ENCODE data around the gene MAN2A1.

Gene MAN2A1

DNA sequence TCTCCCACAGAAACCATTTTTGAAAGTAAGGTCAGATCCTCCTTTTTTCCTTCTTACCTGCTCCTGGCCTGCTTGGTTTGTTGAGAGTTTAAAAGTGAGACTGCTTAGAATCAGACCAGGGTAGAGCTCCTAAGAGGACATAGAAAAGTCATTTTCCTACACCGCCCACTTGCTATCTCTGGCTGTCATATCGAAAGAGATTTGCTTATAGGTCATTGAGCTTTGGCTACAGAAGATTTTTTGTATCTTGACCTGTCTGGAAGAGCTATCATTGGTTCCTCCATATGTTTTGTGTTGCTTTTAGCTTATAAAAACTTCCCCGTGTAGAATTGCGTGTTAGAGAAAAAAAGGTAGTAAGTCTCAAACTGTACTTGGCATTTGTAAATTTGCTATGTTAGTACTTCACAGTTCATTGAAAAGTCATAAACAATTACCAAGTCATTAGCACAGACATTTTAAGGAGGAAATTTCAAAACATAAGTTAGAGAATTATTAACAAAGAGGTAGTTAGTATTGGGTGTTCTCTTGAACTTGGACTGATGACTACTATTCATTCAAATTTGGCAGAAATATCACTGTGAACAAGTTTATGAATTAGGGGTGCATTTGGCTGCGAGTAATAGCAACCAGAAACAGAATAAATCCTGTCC, 96.6 kb downstream of the MAN2A1 start:
- no peak for TF ChIP-seq EGR1 (IDR thresholded peaks at IDR 0.05)
- TF ChIP-seq, protein P1, sequence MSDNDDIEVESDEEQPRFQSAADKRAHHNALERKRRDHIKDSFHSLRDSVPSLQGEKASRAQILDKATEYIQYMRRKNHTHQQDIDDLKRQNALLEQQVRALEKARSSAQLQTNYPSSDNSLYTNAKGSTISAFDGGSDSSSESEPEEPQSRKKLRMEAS (IDR thresholded peaks at IDR 0.05): no peak
- TF ChIP-seq, protein P2, sequence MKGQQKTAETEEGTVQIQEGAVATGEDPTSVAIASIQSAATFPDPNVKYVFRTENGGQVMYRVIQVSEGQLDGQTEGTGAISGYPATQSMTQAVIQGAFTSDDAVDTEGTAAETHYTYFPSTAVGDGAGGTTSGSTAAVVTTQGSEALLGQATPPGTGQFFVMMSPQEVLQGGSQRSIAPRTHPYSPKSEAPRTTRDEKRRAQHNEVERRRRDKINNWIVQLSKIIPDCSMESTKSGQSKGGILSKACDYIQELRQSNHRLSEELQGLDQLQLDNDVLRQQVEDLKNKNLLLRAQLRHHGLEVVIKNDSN (IDR thresholded peaks at IDR 0.05): no peak
- TF ChIP-seq ZBTB7A (IDR thresholded peaks at IDR 0.05; ENCODE audit: low read depth): no peak
- TF ChIP-seq TEAD4 (IDR thresholded peaks at IDR 0.05): no peak
- TF ChIP-seq, protein P3, sequence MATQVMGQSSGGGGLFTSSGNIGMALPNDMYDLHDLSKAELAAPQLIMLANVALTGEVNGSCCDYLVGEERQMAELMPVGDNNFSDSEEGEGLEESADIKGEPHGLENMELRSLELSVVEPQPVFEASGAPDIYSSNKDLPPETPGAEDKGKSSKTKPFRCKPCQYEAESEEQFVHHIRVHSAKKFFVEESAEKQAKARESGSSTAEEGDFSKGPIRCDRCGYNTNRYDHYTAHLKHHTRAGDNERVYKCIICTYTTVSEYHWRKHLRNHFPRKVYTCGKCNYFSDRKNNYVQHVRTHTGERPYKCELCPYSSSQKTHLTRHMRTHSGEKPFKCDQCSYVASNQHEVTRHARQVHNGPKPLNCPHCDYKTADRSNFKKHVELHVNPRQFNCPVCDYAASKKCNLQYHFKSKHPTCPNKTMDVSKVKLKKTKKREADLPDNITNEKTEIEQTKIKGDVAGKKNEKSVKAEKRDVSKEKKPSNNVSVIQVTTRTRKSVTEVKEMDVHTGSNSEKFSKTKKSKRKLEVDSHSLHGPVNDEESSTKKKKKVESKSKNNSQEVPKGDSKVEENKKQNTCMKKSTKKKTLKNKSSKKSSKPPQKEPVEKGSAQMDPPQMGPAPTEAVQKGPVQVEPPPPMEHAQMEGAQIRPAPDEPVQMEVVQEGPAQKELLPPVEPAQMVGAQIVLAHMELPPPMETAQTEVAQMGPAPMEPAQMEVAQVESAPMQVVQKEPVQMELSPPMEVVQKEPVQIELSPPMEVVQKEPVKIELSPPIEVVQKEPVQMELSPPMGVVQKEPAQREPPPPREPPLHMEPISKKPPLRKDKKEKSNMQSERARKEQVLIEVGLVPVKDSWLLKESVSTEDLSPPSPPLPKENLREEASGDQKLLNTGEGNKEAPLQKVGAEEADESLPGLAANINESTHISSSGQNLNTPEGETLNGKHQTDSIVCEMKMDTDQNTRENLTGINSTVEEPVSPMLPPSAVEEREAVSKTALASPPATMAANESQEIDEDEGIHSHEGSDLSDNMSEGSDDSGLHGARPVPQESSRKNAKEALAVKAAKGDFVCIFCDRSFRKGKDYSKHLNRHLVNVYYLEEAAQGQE (IDR thresholded peaks at IDR 0.05; ENCODE audit: low read depth): no peak
- no peak for TF ChIP-seq FOXM1 (IDR thresholded peaks at IDR 0.05; ENCODE audit: borderline replicate concordance, low read depth)
- TF ChIP-seq TAF1 (IDR thresholded peaks at IDR 0.05; ENCODE audit: low read depth): no peak

DNA sequence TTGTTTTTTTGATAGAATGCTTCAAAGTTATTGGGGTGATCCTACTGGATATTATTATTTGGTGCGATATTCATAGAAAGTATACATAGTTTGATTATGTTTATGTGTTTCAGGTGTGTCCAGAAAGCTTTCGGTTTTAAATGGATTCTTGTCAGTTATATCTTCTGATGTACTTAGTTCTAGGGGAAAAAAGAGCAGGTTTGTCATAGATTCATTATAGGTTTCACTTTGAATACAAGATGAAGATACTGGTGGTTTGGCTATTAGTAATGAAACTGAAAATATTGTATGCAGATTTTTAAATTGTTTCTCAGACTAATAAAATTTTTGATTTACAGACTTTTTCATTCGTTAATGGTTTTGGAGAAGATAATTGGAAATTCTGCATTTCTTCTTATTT, 98.9 kb downstream of the MAN2A1 start:
- no peak for TF ChIP-seq EGR1 (IDR thresholded peaks at IDR 0.05)
- no peak for TF ChIP-seq TEAD4 (IDR thresholded peaks at IDR 0.05)
- TF ChIP-seq TAF1 (IDR thresholded peaks at IDR 0.05; ENCODE audit: low read depth): no peak

DNA sequence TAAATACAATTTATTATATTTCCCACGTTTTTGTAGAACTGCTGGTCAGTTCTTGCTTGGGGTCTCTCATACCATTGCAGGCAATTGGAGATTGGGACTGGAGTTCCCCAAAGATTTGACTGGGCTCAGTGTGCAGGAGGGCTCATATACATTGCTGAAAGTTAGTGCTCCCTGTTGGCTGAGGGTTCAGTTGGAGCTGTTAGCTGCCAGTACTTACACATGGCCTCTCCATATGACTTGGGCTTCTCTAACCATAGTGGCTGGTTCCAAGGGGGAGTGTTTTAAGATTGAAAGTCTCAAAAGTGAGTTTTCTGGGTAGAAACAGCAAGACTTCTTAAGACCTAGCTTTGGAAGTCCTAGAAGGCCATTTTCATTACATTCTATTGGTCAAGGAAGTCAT, 102.9 kb downstream of the MAN2A1 start:
- no peak for TF ChIP-seq FOXM1 (IDR thresholded peaks at IDR 0.05; ENCODE audit: borderline replicate concordance, low read depth)

DNA sequence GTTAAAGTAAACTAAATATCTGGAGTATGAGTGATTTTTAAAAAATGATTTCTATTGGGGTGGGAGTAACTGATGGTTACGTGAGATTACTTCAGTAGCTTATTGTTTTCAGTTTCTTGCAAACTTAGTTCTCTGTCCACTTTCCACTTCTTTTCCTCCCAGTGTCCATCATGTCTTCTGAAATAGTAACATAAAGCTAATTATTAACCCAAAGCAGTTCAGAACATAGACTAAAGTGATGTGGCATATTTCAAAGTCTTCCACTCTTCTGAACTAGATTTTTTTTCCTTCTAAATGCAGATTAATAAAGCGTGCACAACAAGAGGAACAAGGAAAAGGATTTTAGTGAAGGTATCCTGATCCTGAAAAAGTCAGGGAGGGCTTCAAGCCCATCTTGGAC, 114.1 kb downstream of the MAN2A1 start:
- TF ChIP-seq TEAD4 (IDR thresholded peaks at IDR 0.05) (no peak), RAD21 (IDR thresholded peaks at IDR 0.05; ENCODE audit: low read depth) (no peak), TCF12 (IDR thresholded peaks at IDR 0.05; ENCODE audit: low read depth) (no peak), FOXM1 (IDR thresholded peaks at IDR 0.05; ENCODE audit: borderline replicate concordance, low read depth) (no peak), YY1 (IDR thresholded peaks at IDR 0.05; ENCODE audit: low read depth) (no peak), EP300 (IDR thresholded peaks at IDR 0.05; ENCODE audit: borderline replicate concordance) (no peak), ZBTB7A (IDR thresholded peaks at IDR 0.05; ENCODE audit: low read depth) (no peak), CEBPB (IDR thresholded peaks at IDR 0.05) (no peak), CREB1 (IDR thresholded peaks at IDR 0.05; ENCODE audit: low read depth) (no peak)
- TF ChIP-seq, protein P2 (IDR thresholded peaks at IDR 0.05): no peak
- TF ChIP-seq, protein P3 (IDR thresholded peaks at IDR 0.05; ENCODE audit: low read depth): no peak

DNA sequence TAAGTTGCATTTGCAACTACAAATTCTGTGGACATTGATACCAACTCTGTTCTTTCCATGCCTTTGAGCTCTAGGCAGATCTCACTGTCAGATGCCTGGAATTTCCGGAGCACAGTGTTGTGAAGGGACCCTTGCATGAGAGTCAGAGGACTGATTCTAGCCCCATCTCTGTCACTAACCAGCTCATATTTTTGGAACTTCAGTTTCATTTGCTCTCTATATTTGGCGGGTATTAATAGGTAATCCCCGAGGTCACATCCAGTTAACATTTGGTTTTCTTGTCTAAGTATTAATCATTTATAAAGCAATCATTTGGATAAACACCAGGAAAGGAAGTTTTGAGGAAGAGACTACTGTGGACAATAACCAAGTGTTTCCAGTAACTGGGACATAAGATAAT, 115.7 kb downstream of the MAN2A1 start:
- TF ChIP-seq RAD21 (IDR thresholded peaks at IDR 0.05; ENCODE audit: low read depth) (no peak), TAF1 (IDR thresholded peaks at IDR 0.05; ENCODE audit: low read depth) (no peak), TEAD4 (IDR thresholded peaks at IDR 0.05) (no peak), CEBPB (IDR thresholded peaks at IDR 0.05) (no peak), TCF12 (IDR thresholded peaks at IDR 0.05; ENCODE audit: low read depth) (no peak), ZBTB7A (IDR thresholded peaks at IDR 0.05; ENCODE audit: low read depth) (no peak), FOXM1 (IDR thresholded peaks at IDR 0.05; ENCODE audit: borderline replicate concordance, low read depth) (no peak), CREB1 (IDR thresholded peaks at IDR 0.05; ENCODE audit: low read depth) (no peak), EP300 (IDR thresholded peaks at IDR 0.05; ENCODE audit: borderline replicate concordance) (no peak), EGR1 (IDR thresholded peaks at IDR 0.05) (no peak), NFIC (IDR thresholded peaks at IDR 0.05) (no peak), YY1 (IDR thresholded peaks at IDR 0.05; ENCODE audit: low read depth) (no peak)
- TF ChIP-seq, protein P2 (IDR thresholded peaks at IDR 0.05): no peak
- TF ChIP-seq, protein P1 (IDR thresholded peaks at IDR 0.05): no peak

DNA sequence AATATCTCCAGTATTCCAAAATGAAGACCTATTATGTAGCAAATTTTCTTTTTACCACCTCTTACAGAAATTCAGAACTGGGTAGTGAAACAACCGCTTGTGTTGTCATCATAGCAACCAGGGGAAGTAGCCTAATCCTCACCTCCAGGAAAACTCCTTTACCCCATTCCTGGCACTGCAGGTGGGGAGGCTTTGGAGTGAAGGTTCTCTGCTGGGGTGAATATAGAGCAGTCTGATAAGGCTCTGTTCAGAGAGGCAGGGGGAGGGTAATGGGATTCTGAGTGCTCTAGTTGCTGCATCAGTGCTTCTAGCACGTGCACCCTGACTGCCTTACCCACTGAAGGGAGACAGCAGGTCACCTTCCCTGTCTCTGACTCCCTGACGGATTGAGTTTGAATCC, 116.2 kb downstream of the MAN2A1 start:
- TF ChIP-seq TEAD4 (IDR thresholded peaks at IDR 0.05) (no peak), NFIC (IDR thresholded peaks at IDR 0.05) (no peak), ZBTB7A (IDR thresholded peaks at IDR 0.05; ENCODE audit: low read depth) (no peak), FOXM1 (IDR thresholded peaks at IDR 0.05; ENCODE audit: borderline replicate concordance, low read depth) (no peak)
- TF ChIP-seq, protein P1 (IDR thresholded peaks at IDR 0.05): no peak
- TF ChIP-seq, protein P2 (IDR thresholded peaks at IDR 0.05): no peak
